A549 treated with CpdA at 1 μM for 4 hours (cell line): ENCODE measurements around the gene GGT5. TPM values are rescaled to one million over a fixed set of nuclear protein-coding genes. Genes with fewer than 3 reads are reported as not detected.

Source experiments
- total RNA-seq: library from RNA; stranded (reverse); fragments of 200-300 nt; extraction: Qiagen RNA extraction; gene quantifications from 5 replicates; pipeline ENCODE4 v1.2.3, GENCODE V29; 2022; ENCODE audit warnings: low read depth

Gene GGT5
- 1.5 to 2.2 TPM (median 1.9 TPM) in 5 replicates for total RNA-seq

GRCh38 chr22:24245030-24245431, at the start of gene GGT5:
Gene GGT5 (minus strand): TSS chr22:24245082. CDS start chr22:24244725, 357 bp downstream.

GRCh38 chr22:24270556-24271385, 25.9 kb upstream of the GGT5 start, which contains the start of gene SPECC1L:
Gene SPECC1L (plus strand): TSS chr22:24270831. CDS start chr22:24302232, 31,401 bp downstream.

GRCh38 chr22:24181088-24181995, 63.5 kb downstream of the GGT5 start, which contains the start of gene SUSD2:
Gene SUSD2 (plus strand): TSS chr22:24181487. CDS start chr22:24181520, 33 bp downstream.

Other genes starting within 250 kb of the GGT5 start
- not detected in 5 replicates for gene GSTT4, start 239.6 kb downstream of the GGT5 start, total RNA-seq
- 15.3 to 24.3 TPM (median 21.2 TPM) in 5 replicates for gene CABIN1, start 233.8 kb downstream of the GGT5 start, total RNA-seq
- 49.2 to 65.0 TPM (median 59.3 TPM) in 5 replicates for gene SUSD2, start 63.6 kb downstream of the GGT5 start, total RNA-seq
- gene SPECC1L, start 25.7 kb upstream of the GGT5 start, total RNA-seq = 13.2 to 15.2 TPM (median 14.4 TPM) in 5 replicates
- 0.88 to 1.0 TPM (median 0.94 TPM) in 5 replicates for gene ADORA2A, start 182.5 kb upstream of the GGT5 start, total RNA-seq